GM18907 (cell line): ENCODE measurements around the gene SMIM29.
"Not testable (repeated sequence)": the region's sequence is repeated elsewhere in the genome, so short reads cannot be mapped to it uniquely, and the experiment has no call there.

ENCODE experiments used
- ATAC-seq: cut with Tn5 transposase; IDR thresholded peaks from one replicate; pipeline ENCODE4 v1.9.1; 2021; ENCODE audit warnings: mild to moderate bottlenecking, moderate library complexity; ENCODE audit not compliant: unreplicated experiment

Gene SMIM29

DNA sequence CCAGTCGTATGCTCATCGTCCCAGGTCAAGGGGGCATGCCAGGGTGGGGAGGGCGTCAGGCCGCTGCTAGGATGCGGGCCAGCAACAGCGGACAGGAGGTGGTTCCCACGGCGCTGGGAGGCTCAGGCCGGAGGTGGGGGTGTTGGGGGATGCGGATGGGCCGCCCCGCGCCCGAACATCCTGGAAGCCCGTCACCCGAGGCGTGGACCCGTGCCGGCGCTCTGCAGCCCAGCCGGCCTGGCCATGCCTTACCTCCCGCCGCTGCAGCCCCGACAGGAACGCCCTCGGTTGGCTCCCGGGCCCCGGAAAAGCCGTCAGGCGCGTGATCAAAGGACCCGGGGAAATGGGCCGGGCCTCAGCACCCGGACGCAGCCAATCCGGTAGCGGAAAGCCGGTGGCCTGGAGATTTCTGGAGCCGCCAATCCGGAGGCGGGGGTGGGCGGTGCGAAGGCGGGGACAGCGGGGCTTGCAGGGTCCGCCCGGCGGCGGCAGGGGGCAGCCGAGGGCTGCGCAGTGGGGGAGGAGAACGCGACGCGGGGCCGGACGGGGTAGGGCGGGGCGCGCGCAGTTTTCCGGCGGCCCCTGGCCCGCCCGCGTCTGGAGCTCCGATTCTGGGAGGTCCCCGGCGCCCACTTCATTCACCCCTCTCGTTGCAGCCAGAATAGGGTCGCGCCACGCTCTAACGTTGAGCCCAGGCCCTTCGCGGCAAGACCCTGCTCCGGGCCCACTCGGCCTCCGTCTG lies at the start of gene SMIM29:
Gene SMIM29 (minus strand): TSS at position 280 of the 742 bp plus-strand sequence. CDS start 1,215 bp downstream, outside the sequence.
- peak; percentile 79 for ATAC-seq

DNA sequence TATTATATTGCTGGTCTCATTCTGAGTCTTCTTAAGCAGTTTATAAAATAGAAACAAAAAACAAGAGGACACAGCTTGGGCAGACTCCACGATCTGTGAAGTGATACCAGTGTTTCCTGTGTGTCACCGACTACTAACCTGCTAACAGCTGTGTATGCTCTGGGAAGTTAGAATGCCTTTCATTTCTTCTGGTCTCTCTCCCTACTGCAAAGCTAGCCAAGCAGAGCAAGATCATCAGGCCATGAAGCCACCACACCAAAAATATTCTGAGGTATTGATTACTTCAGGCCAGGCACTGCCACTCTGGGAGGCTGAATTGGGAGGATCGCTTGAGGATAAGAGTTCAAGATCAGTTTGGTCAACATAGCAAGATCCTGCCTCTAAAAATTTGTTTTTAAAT lies 46.9 kb upstream of the SMIM29 start:
- peak; percentile 78 for ATAC-seq

DNA sequence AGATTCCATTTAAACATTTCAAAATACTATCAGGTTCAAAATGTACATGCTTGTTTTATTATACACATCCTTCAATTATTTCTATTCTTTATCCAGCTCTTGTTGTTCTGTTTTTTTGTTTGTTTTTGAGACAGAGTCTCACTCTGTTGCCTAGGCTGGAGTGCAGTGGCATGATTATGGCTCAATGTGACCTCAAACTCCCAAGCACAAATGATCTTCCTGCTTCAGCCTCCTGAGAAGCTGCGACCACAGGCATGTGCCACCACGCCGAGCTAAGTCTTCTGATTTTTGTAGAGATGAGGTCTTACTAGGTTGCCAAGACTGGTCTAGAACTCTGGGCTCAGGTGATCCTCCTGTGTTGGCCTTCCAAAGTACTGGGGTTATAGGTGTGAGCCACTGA lies 44.1 kb upstream of the SMIM29 start:
- ATAC-seq: no peak

DNA sequence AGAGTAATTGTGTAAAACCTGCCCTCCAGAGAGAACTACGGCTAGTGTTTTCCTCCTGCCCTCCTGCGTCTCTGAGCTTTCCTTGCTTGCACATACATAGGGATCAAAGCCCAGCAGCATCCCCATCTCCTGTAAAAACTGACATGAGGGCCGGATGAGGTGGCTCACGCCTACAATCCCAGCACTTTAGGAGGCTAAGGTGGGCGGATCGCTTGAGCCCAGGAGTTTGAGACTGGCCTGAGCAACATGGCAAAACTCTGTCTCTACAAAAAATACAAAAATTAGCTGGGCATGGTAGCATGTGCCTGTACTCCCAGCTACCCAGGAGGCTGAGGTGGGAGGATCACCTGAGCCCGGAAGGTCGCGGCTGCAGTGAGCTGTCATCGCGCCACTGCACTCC lies 40.3 kb upstream of the SMIM29 start:
- no peak for ATAC-seq

DNA sequence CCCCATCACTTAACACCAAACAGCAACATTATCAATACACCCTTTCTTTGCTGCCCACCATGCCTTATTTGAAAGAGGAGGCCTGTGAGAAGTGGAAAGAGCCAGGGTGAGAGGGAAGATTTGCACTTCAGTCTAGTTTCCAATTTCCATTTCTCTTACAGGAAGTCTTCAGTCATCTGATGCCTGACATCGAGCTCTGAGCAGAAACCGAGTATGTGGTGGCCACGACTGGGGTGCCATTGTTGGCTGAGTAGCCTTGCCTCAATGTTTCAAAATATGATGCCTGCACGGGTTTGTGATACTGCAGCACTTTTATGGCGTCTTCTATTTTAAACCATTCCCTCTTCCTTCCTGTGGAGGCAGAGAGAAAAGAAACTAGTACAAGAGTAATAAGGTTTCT lies 39.8 kb upstream of the SMIM29 start:
- ATAC-seq: no peak

DNA sequence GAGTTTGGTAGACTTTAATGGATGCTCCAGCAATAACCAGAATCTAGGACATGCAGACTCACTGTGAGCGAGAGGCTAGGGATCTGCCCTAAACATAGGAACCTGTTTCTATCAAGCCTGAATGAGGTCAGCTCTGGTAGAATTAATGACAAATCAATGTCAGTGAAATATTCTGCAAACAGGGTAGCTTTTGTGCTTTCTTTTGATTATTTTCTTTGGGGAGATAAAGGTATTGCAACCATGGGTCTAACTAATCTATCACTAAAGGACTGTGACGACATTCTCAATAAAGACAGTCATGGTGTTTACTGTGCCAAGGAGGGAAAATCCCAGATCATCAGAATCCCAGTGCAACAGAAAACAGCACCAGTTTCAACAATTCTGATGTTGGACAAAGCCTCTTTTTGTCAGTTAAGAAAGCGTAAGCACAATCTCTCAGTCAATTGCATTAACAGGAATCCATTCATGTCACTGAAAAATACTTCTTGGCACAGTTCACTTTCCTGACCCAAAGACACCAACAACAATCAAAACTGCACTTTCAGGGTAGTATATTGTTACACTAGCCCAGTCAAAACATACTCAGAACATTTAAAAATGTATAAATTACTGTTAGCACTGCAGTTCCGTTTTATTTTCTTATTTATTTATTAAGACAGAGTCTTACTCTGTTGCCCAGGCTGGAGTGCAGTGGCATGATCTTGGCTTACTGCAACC lies 36.8 kb upstream of the SMIM29 start:
- no peak for ATAC-seq

DNA sequence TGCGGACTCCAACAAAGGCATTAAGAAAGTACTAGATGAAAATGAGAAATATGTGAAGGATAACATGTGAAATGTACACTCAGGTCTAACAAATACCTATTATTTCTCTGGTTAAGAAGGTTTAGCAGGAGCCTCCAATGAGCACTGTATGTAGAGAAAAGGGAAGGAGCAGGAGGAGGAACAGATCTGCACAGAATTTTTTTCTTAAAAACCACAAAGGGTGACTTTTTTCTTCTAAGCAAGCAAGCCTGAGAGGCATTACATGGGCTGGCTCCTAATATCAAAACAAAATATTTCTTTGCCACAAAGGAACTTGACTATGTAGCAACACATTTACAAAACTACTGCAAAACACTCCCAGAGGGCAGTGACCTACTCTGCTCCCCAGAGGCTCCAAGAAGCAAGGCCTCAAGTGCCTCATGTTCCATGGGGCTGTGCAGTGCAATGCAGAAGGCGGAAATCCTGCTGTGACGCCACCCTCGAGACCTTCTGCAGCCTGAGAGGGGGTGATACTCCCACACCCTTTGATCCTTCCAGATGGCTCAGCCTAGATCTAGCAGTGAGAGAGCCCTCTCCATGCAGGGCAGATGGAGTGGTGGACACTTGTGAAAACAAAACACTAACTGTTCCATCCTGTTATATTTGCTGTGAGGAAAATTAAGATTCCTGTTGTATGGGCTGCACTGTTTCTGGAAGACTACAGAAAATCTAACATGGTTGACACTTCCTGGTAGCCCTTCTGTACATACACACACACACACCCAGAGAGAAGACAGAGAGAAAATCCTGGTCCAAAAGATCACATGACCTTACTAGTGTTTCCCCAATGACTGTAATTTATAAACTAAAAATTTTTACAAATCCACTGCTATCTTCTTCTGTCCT lies 36.0 kb upstream of the SMIM29 start:
- no peak for ATAC-seq

DNA sequence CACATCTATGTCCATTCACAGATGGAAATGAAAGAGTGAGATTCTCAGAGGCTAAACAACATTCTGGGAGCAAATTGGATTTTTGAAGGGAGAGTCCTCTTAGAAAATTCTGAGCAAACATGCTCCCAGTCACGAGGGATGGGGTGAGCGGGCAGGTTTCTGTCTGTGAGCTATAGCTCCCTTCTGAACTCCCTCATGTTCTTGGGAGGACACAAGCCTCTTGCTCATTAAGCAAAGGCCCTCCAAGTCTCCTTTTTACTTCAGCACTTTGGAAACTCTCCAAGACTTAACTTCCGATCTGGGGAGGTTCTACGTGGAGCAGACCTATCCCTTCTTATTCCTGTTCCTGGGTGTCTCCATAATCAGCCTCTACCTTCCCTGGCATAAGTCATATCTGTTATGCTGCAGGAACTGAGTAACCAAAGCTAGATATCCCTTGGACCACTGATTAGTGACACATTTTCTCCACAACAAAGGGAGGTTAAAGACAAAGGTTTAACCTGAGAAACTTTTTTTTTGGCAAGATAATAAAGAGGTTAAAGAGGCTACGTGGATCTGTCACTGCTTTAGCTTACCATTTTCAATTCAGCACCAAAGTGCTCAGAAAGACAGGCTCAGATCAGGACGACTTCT lies 33.0 kb upstream of the SMIM29 start:
- ATAC-seq: no peak

DNA sequence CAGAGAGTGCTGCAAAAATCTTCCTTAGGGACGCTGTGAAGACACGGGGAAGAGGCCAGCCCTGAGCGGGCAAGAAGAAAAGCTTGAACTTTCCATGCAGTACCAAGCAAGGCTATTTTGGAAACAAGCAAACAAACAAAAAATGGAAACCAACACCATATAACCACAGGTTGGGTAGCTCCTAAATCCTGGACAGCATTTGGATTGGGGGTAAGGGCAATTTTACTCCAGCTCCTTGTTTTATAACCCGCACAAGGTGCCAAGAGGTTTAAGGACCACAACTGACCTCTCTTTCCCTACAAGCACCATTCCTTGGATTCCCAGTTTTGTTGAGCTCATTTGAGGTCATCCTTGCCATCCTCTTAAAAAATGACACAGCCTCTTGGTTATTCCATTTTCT lies 31.4 kb upstream of the SMIM29 start:
- ATAC-seq: no peak

DNA sequence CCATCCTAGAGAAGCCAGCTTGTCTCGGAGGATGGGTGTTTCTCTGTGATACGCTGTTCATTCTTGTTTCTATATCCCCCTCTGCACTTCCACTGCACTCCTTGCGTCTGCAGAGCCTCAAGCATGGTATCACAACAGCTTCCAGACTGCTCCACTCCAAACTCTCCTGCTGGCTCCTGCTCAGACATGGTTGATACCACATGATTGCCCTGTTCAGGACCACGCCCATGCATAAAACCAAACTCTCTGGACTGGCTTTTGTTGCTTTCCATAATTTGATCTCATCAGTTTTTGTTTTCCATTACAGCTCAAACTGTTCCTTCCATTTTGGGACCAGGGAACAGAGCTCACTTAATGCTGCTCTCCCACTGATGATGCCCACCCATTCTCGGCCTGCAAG lies 30.0 kb upstream of the SMIM29 start:
- no peak for ATAC-seq

DNA sequence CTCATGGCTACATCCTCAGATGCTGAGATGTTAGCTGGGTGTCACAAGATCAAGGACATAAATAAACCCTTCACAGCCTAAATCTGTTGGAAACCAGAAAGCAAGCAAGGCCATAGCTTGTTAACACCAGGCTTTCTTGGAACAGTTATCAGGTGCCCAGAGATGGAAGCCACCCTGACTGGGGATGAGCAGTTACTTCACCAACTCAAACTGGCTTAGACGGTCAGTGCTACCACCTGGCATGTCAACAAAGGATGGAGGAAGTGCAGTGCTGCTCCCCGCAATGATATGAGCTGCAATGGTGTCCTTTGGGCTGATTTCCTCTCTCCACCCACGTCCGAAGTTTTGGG lies 28.9 kb upstream of the SMIM29 start:
- ATAC-seq: no peak

DNA sequence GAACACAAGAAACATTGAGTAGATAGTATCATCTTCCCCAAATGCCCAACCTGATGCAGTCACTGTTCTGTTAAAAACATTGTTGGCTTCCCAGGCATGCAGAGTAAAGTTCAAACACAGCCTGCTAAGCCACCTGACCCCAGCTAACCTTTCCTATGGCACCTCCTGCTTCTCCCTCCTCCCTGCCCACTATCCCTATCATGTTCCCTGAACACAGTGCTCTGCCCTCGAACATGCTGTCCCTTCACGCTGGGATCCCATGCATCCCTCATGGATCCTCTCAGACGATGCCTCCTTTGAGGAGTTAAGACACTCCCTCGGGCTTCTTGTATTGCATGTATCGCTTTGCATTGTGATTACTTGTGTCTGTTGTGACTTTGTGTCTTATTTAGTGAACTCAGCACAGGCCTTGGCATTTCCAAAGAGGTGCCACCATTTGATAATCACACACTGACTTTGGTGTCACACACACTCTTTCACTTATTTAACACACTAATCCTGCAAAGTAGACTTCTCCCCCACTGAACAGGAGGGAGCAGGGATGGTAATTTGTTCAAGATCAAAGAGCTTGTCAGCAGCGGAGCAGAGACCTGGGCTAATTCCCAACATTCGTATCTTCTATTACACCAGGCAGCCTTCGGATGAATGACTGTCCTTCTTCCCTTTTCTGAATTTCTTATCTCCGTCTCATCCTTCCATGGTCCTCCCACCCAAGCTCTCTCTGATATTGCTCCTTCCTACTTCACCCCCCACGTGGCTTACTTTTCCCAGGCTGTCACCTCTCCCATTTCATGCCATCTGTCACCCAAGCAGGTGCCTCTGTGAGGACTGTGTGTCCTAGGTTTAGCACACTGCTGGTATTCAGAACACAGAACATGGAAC lies 28.3 kb upstream of the SMIM29 start:
- ATAC-seq: no peak

DNA sequence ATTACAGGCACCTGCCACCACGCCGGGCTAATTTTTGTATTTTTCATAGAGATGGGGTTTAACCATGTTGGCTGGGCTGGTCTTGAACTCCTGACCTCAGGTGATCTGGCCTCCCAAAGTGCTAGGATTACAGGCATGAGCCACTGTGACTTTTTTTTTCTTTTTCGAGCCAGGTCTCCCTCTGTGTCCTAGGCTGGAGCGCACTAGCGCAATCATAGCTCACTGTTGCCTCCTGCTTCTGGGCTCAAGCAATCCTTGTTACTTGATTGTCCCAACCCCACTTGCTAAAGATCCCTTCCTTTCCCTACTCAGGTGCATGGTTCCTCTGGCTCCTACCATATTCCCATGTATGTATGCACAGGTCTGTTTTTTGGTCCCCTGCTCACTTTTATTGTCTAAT lies 27.4 kb upstream of the SMIM29 start:
- no peak for ATAC-seq

DNA sequence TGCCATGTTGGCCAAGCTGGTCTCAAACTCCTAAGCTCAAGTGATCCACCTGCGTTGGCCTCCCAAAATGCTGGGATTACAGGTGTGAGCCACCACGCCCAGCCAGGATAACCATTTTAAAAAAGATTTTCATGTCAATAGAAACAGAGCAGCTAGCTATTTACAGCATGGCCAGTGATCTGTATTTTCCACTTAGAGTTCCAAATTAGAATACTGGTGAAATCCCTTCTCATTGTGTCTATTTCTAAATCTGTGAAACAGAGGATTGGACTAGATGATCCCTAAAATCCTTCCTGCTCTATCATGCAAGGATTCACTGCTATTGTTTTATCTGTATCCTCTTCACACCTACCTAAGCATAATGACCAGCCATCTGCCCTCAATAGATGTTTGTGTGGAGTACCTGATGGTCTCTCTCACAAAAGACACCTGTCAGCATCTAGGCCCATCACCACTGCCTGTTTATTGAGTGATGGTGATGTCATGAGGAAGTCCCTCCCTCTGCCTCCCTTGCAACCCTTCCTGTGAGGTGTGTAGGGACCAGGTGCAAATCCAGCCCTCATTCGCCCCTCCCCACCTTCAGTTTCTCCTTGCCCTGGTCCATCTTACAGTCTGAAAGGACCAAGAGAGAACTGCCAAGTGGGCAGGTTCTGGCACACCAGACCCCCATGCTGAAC lies 26.5 kb upstream of the SMIM29 start:
- ATAC-seq: no peak

DNA sequence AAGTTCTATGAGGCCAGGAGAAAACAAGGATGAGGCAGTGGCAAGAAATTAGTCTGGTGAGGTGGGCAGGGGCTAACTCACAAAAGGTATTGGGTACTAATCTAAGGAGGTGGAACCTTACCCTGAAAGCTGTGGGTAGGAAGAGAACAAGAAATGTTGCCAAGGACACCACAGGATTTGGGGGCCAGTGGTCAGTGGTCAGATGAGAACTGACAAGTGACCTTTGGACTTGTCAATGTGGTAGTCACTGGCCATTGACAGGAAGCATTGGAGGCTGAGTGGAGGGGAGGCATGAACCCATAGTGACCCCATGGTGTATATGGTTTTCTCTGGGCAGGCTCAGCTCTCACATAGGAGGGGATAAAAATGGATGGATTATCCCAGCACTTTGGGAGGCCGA lies 25.3 kb upstream of the SMIM29 start:
- no peak for ATAC-seq

DNA sequence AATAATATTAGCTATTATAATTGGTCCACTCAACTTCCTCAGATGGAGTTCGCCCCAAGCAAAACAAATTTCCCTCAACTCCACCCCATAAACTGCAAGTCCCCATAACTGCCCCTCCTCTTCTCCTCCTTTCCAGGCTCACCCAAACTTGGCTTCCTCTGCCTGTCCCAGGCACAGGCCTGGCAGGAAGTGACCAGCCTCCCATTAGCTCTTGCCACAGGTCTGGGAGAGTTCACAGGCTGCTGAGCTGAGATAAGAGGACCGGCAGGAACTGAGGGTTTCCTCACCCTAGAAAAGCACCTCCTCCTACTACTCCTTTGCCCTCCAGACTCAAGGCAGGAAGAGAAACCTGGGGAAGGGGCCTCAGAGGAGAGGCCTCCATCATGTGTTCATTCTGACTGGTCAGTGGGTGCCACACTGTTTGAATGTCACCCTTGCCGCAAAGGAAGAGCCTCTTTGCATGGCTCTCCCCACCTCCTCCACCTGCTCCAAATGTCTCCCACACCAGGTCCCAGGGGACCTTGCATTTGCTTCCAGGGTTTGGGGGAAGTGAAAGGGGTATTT lies 24.5 kb upstream of the SMIM29 start:
- ATAC-seq: no peak

DNA sequence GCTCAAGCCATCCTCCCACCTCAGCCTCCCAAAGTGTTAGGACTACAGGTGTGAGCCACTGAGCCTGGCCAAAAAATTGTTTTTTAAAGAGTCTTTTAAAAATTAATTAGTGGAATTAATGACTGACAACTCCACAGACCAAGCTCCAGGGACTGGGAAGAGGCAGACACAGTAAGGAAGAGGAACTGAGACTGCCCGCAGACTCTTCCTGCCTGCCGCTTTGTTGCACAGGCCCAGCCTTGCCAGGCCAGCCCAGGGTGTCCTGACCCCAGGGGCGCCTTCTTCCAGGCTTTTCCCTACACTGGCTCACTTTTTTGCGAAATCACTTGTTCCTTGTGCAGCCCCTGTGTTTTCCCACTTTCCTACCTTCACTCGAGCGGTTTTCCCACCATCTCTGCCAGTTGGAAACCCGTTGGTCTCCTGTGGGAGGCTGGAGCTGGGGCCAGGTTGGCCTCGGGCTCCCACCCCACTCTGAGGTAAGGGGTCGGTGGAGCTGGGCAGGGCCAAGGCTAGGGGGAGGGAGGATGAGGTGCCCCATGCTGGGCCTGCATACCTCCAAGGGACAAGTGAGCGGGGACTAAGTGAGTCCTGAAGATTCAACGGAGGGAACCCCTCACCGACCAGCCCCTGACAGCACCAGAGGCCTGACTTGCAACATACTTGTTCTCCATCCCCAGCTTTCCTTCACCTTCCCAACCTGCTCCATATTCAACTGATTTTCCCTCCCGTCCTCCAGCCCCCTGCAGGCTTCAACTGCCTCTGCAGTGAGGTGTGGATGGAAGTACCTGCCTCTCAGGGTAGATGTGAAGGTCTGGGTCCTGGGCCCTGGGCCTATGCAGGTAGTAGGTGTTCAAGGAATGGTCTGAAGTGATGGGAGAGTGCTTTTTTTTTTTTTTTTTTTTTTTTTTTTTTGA lies 23.5 kb upstream of the SMIM29 start:
- ATAC-seq: no peak

DNA sequence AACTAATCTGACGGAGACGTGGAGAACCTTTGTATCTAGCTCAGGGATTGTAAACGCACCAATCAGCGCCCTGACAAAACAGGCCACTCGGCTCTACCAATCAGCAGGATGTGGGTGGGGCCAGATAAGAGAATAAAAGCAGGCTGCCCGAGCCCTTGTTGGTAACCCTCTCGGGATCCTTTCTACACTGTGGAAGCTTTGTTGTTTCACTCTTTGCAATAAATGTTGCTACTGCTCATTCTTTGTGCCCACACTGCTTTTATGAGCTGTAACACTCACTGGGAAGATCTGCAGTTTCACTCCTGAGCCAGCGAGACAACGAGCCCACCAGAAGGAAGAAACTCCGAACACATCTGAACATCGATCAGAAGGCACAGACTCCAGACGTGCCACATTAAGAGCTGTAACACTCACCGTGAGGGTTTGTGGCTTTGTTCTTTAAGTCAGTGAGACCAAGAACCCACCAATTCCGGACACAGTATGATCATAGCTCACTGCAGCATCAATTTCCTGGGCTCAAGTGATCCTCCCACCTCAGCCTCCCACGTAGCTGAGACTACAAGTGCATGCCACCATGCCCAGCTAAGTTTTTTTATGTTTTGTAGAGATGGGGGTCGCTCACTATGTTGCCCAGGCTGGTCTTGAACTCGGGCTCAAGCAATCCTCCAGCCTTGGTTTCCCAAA lies 21.0 kb upstream of the SMIM29 start:
- ATAC-seq: not testable (repeated sequence)
